NCI-H2196 (cell line): ENCODE measurements around the gene SLC6A17.
A peak's percentile ranks its signal among the peaks of the same experiment; 100 is the strongest.

Experiments used
- DNase-seq: peaks from one replicate; lab custom pipeline; 2025; ENCODE audit not compliant: unreplicated experiment; lab: John Stamatoyannopoulos, UW

SLC6A17 gene

DNA sequence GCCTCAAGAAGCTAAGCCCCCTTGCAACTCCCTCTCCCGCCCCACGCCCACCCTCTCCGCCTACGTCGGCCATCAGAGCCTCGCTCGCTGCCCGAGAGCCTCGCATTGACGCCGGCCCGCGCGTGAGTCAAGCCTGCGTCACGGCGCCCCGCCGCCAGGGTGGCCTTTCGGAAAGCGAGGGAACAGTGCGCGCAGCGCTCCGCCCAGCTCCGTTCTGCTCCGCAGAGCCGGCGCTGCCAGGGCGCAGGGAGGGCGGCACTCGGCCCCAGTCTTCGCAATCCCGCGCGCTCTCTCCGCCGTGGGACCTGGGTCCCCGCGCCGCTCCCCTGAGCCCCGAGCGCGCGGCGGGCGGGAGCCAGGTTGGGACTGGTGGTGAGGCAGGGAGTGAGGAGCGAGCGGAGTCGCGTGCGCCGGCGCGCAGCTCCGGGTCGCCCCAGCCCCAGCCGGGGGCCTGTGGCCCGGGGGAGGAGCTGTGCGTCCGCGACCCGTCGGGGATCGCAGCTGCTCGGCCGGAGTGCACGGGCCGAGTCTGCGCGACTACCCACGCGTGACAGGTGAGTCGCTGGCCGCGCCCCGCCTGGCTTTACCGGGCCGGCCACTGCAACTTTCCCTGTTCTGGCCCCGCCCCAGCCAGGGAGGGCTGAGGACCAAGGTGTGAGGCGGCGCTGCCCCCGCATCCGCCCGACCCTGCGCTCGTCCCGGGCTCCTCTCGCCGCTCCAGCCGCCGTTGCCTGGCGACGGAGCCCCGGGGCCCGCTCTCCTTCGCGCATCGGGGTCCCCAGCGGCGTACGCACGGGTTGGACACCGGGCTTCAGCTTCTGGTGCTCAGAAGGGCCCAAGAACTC lies at the start of gene SLC6A17:
Gene SLC6A17 (plus strand): TSS at position 165 of the 845 bp plus-strand sequence. CDS start 16,436 bp downstream, outside the sequence.
- peak; percentile 78 for DNase-seq

DNA sequence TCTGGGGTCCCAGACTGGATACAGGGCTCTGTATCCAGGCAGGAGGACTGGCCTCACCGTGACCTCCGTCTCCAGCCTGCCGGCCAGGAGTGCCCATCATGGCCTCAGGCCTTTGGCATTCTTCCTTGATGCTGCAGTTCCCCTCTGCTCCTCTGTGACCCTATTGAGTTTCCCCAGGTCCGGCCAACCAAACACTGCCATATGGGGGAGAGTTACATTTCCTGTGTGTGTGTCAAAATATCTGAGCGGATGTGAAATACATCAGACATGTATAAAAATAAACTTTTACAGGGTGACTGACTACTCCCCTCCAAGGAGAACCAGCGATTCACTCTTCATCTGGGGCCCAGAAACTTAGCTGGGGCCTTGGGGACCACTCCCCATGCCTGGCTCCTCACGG lies 48.2 kb upstream of the SLC6A17 start:
- no peak for DNase-seq

DNA sequence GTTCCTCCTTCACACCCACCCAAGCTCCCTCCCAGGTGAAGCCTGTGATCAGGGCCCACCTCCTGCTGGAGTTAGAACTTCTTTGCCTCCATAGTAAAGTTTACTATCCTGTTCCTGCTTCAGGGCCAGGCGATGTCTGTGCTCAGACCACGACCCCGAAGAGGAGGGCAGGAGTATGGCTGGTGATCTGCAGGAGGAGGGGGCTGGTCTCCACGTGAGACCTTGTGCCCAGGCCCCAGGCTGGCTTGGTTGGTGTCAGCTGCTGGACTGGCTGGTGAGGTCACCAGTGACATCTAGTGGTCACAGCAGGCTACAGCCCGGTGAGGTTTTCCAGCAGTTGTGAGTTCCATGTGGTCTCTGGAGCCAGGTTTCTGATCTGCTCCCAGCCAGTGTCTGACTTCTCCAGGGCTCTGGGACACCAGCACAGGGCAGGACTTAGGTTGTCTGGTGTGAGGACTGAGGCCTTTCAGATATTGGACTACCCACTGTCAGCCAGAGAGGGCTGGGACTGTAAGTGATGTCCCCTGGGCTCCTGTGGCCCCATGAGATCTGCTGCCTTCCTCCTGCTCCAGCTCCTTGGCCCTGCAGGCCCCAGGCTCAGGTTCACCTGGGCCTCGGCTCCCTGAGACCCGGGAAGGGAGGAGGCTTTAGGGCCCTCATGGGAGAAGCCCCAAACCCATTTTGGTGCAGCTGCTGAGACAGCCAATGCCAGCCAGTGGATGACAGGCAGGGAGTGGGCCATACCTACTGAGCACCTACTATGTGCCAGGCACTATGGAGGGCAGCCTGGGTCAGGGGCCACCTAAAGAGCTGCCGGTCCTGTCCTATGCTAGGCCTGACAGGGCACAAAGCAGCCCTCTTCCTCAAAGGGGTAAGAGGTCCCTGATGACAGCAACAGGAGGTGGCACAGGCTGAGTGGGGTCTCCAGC lies 44.0 kb upstream of the SLC6A17 start:
- peak; percentile 69 for DNase-seq

DNA sequence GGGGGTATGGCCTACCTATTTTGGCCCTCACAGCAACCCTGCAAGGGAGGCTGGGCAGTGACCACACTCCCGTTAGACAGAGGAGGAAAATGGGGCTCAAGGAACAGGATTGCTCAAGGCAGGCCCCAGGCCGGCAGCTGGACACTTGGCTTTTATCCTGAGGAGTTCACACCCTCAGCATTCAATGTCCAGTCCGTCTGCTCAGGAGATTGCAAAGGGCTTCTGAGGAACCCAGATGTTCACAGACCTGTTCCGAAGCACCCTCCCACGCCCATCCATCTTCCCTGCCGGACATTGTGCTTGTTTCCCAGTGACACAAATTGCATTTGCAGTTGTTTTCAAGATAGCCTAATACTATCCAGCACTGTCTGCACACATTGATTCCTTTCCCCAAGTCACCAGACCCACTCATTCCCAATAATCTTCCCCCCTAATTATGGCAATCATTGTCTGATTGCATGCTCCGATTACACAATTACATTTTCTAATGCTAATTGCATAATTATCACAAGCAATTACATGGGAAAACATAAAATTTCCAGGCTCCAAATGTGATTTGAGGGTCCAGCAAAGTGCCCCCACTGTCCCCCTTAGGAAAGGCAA lies 42.3 kb upstream of the SLC6A17 start:
- no peak for DNase-seq

DNA sequence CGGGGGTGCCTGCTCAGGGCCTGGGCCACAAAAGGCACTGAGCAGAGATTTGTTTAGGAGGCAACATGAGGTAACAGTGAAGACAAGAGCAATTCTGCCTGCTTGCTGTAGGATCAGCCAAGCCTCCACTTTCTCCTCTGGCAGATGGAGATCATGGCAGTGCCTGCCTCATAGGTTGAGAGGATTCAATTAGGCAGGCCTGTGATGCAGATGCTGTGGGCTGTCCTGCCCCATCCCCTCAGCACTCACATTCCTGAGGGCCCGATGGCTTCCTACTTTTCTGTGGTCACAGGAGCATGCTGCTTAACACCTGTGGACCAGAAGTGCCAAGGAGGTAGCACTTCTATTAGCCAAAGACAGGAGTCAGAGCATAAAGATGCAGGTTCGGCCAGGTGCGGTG lies 39.2 kb upstream of the SLC6A17 start:
- no peak for DNase-seq

DNA sequence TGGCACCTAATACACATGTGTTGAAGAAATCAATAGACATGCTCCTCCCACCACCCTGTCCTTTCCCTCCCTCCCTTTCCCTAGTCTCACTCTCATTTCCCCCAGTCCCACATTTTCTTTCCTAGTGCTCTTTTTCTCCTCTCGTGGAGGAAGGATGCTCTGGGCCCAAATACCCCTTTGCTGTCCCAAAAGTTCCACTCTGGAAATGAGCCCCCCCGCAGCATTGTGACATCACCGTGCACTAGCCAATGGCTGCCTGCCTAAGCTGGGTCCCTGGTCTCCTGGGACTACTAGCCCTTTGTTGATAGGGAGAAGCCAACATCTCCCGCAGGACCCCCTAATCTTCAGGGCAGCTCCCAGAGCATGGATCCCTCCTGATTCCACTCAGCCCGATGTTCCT lies 38.2 kb upstream of the SLC6A17 start, which contains the start of gene UBL4B:
Gene UBL4B (plus strand): TSS at position 301 of the 400 bp plus-strand sequence. CDS start 92 bp downstream, at position 393.
- no peak for DNase-seq

DNA sequence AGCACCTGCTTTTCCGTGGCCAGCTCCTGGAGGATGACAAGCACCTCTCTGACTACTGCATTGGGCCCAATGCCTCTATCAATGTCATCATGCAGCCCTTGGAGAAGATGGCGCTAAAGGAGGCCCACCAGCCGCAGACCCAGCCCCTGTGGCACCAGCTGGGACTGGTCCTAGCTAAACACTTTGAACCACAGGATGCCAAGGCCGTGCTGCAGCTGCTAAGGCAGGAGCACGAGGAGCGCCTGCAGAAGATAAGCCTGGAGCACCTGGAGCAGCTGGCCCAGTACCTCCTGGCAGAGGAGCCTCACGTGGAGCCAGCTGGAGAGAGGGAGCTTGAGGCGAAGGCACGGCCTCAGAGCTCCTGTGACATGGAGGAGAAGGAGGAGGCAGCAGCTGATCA lies 37.6 kb upstream of the SLC6A17 start:
- DNase-seq: peak; percentile 73

DNA sequence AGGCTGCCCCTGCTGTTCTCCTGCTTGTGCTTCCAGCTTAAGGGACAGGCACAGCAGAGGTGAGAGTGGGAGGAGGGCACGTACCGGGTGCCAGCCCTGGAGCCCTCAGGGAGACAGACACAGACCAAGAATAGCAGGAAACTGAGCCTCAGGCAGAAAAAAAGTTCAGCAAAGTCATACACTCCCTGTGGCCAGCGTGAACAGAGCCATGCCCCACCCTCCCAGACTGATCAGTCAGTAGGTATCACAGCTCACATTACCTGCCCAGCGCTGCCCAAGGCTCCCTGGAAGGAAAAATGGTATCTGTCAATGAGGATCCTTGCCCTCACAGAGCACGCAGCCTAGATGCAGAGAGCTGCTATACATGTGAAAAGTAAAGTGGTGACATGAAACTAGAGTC lies 36.7 kb upstream of the SLC6A17 start:
- no peak for DNase-seq

DNA sequence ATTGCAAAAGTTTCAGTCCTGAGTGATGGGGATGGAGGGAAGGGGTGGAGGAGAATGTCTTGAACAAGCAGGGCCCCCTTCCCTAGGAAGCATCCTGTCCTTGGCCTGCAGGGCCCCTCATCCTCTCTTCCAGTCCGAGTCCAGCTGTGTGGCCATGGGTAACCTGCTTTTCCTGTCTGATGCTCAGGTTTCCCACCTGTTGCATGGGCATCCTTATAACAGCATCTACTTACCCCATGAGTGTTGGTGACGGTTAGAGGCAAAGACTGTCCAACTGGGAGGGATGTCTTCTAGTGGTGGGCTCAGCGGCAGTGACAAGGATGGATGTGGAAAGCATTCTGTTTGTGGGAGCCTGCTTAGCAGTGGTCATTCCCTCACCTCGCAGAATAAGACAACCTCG lies 36.1 kb upstream of the SLC6A17 start:
- no peak for DNase-seq

DNA sequence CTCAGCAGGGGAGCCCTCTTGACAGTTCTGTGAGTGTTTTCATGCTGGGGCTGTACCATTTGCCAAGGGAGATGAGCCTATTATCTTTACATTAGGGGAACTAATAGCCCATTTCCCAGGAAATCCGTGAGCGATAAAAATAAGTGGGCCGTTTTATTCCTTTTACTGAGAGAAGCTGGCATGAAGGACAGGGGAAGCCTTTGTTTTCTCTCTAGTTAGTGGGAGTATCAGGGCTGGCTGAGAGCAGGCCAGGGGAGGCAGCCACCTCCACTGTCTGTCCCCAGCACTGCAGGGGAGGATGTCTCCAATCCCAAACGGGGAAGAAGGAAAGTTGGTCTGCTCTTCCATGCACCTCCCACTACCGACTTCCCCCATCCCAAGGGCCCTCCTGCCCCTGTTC lies 35.5 kb upstream of the SLC6A17 start:
- DNase-seq: no peak

DNA sequence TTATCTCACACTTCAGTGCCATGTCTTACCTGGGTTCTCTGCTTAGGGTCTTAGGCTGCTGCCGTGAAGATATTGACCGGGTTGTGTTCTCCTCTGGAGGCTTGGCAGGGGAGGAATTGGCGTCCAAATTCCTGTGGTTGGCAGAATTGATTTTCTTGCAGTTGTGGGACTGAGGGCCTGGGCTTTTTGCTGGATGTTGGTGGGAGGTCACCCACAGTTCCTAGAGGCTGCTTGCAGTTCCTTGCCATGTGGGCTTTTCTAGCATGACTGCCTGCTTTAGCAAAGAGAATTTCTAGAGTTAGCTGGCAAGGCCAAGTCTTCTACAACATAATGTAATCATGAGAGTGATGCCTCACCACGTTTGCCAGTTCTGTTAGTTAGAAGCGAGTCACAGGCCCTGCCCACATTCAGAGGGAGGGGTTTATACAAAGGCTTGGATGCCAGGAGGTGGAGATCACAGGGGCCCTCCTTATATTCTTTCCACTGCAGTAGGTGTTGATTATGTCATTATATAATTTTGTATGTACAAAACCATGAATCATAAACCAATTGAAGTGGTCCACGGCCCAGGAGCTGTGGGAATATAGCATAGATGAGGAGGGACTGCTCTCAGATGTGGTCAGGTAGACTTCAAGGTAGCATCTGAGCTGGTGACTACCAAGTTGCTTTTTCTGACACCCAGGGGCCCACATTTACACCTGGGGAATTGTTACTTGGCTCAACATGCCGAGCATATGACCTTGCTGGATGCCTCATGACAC lies 31.5 kb upstream of the SLC6A17 start:
- peak; percentile 12 for DNase-seq

DNA sequence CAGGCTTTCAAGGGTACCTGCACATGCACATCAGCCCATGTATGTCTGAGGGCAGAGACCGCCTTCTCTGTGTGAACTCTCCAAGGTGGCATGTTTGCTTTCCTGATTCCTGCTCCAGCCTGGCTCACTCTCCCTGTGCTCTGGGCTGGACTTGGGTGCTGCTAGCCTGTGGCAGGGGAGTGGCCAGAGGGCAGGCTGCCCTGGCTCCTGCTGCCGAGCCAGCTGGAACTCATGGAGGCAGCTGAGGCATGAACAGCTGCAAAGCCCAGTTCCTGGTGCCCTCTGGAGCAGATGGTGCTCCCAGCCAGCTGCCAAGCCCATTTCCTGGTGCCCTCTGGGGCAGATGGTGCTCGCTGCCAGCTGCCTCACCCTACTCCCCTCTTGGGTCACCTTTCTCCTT lies 30.5 kb upstream of the SLC6A17 start:
- peak; percentile 88 for DNase-seq

DNA sequence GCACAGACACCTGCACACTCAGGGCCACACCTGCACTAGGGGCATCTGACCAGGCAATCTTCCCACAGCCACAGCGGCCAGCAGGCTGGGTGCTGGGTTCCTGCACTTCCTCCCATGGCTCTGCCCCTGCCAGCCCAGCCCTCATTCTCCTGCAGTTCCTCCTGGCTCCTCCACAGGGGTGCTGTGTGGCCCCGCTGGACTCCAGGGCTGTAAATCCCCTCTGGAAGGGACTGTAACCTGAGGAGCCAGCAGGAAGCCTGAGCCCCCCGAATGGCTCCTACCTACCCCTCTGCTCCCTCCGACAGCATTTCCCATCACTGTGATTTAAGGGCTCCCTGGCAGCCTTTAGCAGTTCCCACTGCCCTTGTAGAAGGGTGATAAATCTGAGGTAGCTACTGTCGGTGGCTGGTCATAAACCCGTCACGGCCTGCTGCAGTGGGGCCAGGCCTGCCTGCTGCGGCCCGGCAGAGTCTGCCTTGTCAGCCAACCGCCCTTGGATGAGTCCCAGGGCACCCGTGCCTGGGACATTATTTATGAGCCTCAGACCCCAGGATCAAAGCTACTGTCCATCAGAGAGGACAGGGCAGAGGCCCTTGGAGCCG lies 29.2 kb upstream of the SLC6A17 start:
- no peak for DNase-seq

DNA sequence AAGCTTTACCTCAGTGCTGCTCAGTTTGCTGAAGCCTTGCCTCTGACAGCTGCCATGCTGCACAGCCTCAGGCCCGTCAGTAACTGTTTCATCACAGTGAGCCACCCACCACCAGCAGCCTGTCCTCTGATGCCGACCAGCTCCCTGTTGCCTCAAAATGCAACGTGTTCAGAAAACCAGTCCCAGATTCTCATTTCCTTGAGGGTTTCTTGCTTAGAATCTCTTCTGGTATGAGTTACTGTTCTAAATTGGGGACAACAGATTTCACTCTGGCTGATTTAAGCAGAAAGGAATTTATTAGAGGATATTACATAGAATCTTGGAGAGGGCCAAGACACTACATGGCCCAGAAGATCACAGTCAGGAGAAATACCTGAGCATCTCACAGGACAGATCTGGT lies 27.1 kb upstream of the SLC6A17 start:
- no peak for DNase-seq

DNA sequence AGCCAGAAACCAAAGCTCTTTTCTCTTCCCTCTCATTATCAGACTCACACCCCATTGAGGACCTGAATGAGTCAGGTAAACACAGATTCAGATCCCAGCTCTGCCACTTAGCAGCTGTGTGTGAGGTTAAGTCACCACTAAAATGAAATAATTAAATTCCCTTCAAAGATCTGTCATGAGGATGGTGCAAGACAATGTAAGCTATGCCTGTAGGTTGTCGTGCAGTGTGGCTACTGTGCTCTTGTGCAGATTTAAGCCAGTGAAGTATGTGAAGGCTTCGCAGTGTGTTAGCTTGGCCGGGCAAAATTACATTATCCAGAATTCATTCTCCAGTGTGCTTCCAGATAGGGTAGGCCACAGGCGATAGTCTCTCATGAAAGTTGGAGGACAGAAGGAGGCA lies 24.5 kb upstream of the SLC6A17 start:
- DNase-seq: peak; percentile 22

DNA sequence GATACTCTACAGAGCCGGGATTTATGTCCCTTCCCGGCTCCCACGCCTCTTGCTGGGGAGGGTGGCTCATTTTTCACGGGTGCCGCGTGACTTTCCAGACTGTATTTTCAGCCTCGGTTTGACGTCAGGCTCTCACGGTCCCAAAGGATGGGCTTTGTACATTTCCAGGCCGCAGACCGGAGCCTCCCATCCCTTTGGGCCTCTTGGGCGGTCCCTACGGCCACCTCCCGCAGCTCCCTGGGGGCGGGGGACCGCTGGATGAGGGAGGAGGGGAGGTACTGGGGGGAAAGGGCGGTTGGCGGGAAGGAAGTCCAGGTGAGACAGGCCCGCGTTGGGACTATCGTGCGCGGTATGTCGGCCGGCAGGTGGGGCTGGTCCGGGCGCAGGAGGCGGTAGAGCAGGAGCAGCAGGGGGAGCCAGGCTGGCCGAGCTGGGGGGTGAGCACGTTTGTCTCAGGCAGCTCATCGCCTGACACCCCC lies 20.1 kb upstream of the SLC6A17 start:
- no peak for DNase-seq

DNA sequence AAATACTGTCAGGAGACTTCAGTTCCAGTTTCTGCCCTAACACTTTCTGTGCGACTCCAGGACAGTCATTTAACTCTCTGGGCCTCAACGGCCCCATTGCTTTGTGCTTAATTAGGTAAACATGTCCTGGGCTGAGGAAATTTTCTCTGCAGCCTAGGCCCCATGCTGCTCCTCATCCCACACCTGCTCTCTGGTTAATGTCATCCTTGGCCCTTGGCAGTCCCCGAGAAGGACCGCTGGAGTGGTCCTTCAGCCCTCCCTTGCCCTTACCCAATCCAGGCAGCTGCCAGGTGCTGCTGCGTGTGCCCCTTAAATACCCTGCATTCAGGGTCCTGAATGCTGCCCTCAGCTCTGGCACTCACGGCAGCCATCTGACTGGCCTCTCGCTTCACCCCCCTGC lies 19.3 kb upstream of the SLC6A17 start:
- no peak for DNase-seq

DNA sequence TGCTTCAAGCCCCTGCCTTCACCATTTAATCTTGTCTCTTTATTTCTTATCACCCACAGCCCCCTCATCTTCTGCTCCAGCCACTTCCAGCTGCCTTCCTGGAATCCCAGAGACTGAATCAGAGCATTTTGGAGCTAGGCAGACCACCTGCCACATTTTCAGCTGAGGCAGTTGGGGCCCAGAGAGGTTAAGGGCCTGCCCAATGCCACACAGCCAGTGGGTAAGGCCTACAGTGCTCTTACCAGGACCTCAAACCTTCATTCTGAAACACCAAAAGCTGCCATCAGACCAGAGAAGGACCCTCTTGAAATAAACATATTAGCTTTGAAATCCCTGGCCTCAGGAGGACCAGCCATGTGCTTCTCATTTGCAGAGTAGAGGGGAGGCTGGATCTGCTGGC lies 17.6 kb upstream of the SLC6A17 start:
- no peak for DNase-seq

DNA sequence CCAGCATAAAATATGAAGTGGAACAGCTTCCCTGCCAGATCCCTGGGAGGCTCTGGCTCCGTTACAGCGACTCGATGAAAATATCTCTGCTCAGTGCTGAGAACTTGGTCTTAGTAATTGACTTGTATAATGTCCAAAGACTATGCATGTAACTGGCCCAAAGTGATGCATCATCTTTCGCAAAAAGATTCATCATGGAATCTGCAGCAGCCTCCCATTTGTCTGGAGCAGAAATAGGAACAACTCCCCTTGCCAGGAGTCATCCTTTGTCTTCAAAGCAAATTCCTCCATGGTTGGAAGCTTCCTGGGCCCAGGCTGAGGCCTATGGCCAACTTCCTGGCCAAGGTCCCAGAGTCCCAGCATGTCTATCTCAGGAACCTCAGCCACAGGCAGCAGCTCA lies 16.9 kb upstream of the SLC6A17 start:
- no peak for DNase-seq

DNA sequence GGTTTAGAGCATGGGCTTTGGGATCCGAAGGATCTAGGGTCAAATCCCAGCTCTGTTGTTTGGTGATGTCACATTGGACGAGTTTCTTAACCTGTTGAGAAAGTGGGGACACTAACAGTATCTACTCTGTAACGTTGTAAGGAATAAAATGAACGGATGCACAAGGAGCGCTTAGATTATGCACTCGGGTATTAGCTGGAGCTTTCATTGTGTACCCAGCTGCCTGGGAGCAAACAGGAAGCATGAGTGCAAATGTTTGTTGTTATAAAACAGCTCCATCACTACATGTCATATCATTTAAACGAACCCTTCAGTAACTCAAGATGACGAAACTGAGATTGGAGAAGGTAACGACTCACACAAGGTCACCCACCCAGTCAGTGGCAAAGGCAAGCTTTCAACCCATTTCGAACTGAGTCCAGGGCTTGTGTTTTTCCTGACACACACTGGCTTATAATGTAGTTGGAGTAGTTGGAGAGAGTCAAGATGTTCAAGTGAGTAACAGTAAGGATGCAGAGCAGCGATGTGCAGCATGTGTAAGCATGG lies 16.2 kb upstream of the SLC6A17 start:
- peak; percentile 67 for DNase-seq
